Activated CD4-positive, CD25-positive, alpha-beta regulatory T cell treated with anti-CD3 and anti-CD28 coated beads, Interleukin-2, amount 50 U/mL, for 72 hours (primary cell): ENCODE measurements around the gene ERVW-1.
"Not testable (repeated sequence)": the region's sequence is repeated elsewhere in the genome, so short reads cannot be mapped to it uniquely, and the experiment has no call there.

ENCODE experiments used
- DNase-seq: peaks from one replicate; pipeline ENCODE4 v3.0.0; 2021

The ERVW-1 gene

GRCh38 chr7:92477681-92478080 lies at the start of gene ERVW-1:
Gene ERVW-1, minus strand, starts transcription at chr7:92477946. Its CDS starts 7,565 bp downstream, at chr7:92470381.
- DNase-seq, result not testable (repeated sequence)

DNA sequence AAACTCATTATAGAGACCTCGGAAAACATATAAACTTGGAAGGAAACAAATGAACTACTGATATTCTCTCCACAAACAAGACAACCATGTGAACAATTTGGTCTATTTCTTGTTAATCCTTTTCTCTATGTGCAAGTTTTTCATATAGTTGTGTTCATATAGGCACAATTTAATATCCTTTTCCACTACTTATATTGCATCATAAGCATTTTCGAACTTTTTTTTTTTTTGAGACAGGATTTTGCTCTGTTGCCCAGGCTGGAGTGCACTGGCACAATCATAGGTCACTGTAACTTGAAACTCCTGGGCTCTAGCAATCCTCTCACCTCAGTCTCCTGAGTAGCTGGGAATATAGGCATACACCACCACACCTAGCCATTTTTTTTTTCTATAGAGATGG lies 45.4 kb upstream of the ERVW-1 start:
- no peak for DNase-seq

DNA sequence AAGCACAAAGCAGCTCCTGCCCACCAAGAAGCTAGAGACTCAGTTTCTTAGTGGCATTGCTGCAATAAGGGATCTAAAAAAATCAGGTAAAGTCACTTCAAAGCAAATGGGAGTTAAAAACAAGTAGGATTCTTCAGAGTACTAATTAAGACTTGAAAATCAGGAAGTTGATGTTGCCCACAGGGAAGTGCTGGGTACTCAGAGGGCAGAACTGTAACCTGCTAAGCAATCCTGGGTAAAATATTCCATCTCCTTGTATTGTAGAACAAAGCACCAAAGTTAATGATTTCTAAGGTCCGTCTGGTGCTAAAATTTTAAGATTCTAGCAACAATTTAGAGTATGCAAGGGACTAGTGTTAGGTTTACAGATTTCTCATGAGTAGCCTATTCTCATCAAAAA lies 42.3 kb upstream of the ERVW-1 start:
- no peak for DNase-seq

- no peak for DNase-seq
These were observed 39.9 kb upstream of the ERVW-1 start for GRCh38 chr7:92517631-92518030.

DNA sequence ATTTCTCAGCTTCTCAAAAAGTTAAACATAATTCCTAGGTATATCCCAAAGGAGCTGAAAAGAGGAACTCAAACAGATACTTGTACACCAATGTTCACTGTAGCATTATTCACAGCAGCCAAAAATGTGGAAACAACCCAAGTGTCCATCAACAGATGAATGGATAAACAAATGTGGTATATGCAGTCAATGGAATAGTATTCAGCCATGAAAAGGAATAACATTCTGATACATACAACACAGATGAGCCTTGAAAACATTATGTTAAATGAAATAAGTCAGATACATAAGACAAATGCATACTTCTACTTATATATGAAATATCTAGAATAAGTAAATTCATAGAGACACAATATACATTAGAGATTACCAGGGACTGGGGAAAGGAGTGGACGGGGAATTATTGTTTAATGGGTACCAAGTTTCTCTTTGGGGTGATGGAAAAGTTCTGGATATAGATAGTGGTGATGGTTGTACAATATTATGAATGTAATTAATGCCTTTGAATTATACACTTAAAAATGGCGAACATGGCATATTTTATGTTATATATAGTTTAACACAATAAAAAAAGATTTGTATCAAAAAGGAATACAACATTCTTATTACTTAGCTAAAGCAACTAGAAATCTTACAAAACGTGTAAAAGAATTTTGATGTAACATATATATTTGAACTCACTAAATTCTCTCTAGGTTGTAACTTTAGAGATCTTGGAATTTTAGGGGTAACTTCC lies 35.6 kb upstream of the ERVW-1 start:
- no peak for DNase-seq

GRCh38 chr7:92508946-92509345 lies 31.2 kb upstream of the ERVW-1 start:
- DNase-seq, result no peak

GRCh38 chr7:92506363-92506762 lies 28.6 kb upstream of the ERVW-1 start:
- DNase-seq, result no peak

- DNase-seq, result no peak
These were observed 26.8 kb upstream of the ERVW-1 start for GRCh38 chr7:92504563-92504962.

DNA sequence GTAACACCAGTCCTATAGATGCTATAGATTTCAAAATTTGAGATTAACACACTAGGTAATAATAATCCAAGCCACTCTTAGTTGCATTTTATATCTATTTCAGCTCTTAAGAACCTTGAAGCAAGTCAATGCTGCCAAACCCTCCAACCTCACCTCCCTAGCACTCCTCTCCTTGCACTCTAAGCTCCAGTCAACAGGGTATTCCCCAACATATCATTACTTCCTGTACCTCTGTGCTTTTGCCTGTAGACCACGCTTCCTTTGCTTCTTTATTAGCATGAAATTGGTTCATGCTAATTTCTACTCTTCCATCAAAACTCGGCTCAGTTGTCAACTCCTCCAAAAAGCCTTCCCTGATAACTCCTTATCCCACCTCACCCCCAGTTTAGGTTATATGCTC lies 26.0 kb upstream of the ERVW-1 start:
- no peak for DNase-seq

DNA sequence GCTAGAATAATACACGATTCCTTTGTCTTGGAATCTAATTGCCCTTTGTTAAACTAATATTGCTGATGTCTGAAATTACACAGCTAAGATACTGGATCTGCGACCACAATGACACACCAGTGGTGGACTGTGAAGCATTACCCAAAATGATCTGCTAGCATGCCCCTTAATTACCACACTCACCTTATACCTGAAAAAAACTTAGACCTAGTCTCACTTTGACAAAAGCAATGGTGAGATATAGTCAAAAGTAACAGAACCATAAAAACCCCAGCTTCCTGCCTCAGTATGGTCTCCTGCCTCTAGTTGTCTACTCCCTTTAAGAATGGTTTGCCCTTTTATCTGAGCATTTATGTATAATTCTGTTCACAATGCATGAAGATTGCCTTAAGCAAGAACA lies 20.8 kb upstream of the ERVW-1 start:
- no peak for DNase-seq

GRCh38 chr7:92496876-92497275 lies 19.1 kb upstream of the ERVW-1 start:
- no peak for DNase-seq

DNA sequence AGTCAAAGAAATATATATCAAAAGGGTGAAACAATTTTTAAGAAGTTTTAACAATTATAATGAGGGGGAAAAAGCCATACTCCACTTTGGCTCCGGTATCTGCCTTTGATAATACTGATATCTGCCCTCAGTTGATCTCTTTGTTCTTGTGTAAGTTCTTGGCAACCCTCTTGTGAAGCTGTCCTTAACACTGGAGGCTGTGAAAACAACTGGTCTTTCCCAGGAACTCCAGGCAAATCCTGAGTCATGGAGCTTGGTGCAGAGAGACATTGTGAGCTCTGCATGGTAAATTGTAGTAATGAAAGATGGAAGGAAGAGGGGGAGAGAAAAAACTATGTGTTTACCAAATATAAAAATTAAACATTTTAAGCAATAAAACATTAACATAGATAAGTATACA lies 11.9 kb upstream of the ERVW-1 start:
- no peak for DNase-seq

GRCh38 chr7:92487804-92488203 lies 10.1 kb upstream of the ERVW-1 start:
- no peak for DNase-seq

- DNase-seq, result no peak
These were observed 8.2 kb upstream of the ERVW-1 start for GRCh38 chr7:92485974-92486373.

GRCh38 chr7:92485267-92485892 lies 7.6 kb upstream of the ERVW-1 start:
- no peak for DNase-seq

DNA sequence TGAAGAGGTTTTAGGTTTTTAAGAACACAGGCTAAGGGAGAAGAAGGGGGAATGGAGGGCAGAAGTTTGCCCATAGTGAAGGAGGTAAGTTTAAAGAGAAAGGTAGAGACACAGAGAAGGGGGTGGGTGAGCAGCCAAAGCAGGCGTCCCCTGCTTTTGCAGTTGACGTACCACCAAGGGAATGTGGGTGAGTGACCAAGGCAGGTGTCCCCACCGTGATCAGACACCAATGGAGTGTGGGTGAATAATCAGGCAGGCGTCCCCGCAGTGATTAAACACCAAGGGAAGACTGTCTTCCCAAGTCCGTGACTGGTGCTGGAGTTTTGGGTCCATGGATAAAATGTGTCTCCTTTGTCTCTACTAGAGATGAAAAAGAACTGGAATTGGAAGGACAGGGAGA lies 6.5 kb upstream of the ERVW-1 start:
- not testable (repeated sequence) for DNase-seq

DNA sequence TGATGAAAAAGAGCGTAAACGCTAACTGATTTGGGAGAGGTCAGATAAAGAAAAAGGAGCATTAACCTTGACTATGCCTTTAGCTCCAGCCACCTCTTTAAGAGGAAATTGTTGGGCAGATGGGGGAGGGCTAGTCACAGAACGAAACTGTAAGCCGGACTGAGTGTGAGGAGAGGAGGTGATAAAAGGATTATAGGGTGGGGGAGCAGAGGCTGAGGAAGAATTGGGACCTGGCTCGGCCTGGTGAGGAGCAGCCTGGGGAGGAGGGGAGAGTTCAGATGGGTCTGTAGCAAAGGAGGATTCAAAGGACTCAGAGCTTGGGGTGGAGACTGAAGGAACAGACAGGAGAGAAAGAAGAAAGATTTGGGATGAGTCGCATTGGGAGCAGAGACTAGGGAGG lies 5.9 kb upstream of the ERVW-1 start:
- not testable (repeated sequence) for DNase-seq

DNA sequence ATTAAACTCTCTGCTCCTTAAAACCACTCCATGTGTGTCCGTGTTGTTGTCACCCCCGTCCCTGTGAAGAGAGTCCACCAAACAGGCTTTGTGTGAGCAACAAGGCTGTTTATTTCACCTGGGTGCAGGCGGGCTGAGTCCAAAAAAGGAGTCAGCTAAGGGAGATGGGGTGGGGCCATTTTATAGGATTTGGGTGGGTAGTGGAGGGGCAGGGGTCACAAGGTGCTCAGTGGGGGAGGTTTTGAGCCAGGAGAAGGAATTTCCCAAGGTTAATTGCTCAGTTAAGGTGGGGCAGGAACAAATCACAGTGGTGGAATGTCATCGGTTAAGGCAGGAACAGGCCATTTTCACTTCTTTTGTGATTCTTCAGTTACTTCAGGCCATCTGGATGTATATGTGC lies 1.4 kb upstream of the ERVW-1 start:
- not testable (repeated sequence) for DNase-seq

- DNase-seq, result no peak
These were observed 965 bp upstream of the ERVW-1 start for GRCh38 chr7:92478711-92479110.

DNA sequence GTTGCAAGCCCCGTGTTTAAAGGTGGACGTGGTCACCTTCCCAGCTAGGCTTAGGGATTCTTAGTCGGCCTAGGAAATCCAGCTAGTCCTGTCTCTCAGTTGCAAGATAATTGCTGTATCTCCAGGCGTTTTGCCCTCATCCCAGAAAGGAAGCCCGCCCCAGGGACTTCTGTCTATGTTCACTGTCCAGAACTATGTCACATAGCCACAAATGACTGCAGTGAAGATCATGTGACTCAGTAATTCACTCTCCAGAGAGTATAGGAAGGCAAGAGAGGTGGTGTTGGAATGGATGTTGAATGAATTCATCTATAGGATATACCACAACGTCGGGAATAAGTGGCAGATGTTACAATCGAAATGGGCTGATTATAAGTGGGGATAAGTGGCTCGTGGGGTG lies 349 bp upstream of the ERVW-1 start:
- DNase-seq, result no peak

DNA sequence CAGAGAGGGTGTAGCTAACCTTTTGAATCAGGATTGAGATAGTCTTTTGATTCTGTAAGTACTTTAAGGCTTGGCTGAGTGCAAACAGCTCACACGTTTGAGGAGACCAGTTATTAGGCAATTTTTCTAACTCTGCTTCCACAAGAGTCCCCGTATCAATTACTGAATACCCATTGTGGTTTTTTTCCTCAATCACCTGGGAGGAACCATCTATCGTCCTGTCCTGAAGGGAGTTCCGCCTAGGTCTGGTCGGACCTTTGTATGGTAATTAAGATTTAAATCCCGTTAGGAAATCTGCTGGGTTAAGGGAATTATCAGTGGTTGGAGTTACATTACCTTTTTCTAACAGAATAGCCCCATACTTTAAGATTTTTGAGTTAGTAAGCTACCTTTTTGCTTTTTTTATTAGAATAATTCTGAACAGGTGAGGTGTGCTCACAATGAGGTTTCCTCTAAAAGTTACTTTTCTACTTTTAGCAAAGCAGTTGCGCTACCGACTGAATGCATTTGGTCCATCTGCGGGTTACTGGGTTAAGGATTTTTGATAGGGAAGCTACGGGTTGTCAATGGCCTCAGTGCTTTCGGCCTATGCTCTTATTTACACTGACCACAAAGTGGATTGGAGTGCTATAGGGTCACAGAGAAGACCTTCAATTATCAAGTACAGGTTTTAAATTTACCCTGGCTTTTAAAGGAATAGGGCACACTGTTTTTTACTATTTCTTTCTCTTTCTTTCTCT lies 1.7 kb downstream of the ERVW-1 start:
- DNase-seq, result not testable (repeated sequence)

DNA sequence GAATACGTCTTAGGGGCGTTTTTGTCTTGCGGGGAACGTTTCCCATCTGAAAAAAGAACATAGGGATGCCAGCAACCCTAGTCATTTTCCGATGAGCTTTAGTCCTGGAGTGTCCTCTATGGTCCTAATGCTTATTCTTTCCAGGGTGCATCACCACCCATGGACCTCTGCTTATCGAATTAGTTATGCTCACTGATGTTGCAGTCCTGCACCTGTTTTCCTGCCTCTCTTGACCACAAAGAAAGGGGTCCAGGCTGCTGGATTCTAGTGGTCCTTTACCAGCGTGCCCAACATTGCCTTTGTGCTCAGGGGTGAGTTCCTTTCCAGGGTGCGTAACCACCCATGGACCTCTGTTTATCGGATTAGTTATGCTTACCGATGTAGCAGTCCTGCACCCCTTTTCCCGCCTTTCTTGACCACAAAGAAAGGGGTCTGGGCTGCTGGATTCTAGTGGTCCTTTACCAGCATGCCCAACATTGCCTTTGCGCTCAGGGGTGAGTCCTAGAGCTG lies 2.4 kb downstream of the ERVW-1 start:
- not testable (repeated sequence) for DNase-seq

- DNase-seq, result not testable (repeated sequence)
These were observed 3.8 kb downstream of the ERVW-1 start for GRCh38 chr7:92473989-92474388.

DNA sequence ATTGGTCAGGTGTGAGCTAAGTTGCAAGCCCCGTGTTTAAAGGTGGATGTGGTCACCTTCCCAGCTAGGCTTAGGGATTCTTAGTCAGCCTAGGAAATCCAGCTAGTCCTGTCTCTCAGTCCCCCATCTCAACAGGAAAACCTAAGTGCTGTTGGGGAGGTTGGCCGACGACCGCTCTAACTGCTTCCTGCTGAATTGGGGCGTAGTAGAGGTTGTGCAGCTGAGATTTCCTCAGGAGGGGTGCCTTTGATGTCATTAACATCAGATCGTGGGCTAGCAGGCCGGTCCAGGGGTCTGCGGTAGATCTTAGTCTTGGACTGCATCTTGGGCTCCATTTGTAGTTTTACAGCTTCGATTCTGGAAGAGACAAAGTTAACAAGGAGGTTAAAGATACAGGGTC lies 9.2 kb downstream of the ERVW-1 start:
- not testable (repeated sequence) for DNase-seq
